Bone marrow (tissue), 2 donors: ENCODE results near the gene MAP3K12.
"Not testable (repeated sequence)": the region's sequence is repeated elsewhere in the genome, so short reads cannot be mapped to it uniquely, and the experiment has no call there.

Experiments
- DNase-seq, 2 donors: peaks; one replicate each; lab custom pipeline; 2025; lab: John Stamatoyannopoulos, UW

Gene MAP3K12

DNA sequence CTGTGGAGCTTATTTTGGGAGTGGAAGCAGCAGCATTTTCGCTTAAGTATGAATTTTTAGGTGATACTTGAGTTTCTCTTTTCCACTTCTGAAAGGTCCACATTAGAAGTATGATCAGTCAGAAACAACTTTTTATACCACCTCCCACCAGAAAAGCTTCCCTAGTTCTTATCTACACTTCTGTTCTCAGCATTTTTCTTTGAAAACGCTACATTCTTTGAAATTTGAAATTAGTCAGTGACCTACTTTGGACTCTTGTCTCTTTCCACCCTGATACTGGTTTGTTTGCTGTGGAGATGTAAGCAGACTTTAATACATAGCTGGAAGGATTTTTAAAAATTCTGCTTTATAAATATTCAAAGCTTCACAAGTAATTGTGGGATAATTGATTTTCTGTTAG lies 25.2 kb downstream of the MAP3K12 start:
- DNase-seq = no peak

DNA sequence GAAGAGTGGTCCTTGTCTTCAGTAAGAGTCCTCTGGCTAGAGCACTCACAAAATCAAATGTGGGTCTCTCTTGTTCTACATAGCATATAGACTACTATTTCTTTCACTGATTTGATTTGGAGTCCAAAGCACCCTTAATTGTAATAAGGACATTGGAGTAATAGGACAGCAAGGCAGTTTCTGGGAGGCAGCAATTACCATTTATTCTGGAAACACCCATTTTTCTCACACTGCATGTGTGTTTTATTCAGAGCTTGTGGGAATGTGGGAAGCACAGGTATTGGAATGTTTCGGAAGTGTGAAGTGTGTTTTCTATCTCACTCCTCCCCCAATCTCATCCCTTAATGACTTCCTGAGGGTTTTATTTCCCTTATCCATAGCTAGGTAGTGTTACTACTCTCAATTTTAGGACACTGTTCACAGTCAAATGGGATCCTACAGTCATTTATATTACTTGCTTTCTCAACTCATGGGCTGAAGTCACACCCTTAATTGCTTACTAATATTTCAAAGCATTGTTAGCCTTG lies 27.1 kb downstream of the MAP3K12 start:
- DNase-seq = no peak

- no peak for DNase-seq
These were observed 31.0 kb downstream of the MAP3K12 start for GRCh38 chr12:53468282-53468681.

DNA sequence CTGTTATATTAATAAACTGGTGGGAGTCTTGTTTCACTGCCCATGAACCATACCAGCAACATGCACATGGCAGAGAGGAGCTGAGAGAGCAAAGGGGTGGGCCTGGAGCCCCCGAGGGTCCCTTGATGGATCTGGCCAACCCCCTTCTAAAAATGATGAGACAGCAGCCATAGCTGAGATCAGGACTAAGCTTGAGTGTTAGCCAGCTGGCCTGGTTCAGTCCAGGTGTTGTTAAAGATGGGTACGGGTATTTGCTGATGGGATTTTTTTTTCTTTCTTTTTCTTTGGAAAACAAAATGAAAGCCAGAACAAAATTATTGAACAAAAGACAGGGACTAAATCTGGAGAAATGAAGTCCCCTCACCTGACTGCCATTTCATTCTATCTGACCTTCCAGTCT lies 31.4 kb downstream of the MAP3K12 start:
- DNase-seq = no peak

DNA sequence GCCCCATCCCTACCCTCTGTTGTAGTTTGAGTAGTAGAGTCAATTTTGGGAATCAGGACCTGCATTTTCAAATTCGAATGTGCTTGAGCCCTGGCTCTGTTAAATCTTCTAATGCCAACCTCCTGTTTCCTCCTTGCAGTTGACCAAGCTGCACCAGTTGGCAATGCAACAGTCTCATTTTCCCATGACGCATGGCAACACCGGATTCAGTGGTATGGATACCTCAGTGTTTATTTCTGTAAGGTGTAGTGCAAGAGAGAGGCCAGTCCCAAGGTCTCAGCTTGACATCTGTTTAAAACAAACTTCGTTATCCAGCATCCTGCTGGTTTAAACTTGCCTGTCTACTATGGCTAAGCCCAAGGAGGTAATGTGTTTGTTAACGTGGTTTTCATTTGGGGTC lies 32.2 kb downstream of the MAP3K12 start:
- no peak for DNase-seq

GRCh38 chr12:53466640-53467039 lies 32.6 kb downstream of the MAP3K12 start:
- DNase-seq = no peak

DNA sequence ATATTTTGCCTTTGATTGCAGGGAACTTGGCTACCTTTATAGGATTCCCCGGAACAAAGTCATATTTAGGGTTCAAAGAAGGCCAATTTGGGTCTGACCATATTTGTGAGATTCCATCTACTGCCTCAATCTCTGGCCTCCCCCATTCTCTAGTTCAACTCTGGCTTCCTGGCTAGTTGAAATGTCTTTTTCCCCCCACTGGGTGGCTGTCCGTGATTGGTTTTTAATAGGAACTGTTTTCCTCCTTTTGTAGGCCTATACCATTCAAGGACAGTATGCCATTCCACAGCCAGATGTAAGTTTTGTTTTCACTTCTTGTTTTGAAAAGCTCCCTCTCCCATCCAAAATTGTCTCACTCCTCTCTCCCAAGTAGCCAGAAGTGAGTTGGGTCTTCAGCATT lies 33.6 kb downstream of the MAP3K12 start:
- no peak for DNase-seq

DNA sequence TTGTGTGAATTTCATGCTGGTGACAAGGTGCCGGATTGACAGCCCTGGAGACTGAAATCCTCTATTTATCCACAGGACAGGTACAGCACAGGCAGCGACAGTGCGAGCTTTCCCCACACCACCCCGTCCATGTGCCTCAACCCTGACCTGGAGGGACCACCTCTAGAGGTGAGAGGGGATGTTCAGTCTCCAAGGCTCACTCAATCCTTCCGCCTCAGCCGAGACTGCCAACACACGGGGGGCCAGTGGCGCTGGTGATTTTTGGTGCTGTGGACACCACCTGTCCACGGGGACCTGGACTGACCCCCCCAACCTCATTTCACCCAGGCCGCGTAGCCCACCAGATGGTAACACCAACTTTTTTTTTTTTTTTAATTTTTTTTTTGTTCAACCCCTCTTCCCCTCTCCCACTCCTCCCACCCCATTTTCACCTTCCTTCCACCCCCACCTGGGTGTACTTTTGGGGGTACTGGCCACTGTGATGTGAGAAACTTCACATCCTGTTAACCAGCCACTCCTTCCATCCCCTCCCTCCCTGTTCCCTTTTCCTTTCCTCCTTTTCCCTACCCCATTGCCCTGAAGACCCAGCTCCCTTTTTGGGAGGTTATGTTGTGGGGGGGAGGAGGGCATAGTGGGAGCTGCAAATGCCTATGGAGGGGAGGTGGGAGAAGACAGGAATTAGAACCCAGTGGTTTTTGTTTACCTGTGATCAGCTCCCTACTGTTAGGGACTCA lies 34.4 kb downstream of the MAP3K12 start:
- DNase-seq = no peak

GRCh38 chr12:53463802-53464560 lies 35.3 kb downstream of the MAP3K12 start:
- no peak for DNase-seq

DNA sequence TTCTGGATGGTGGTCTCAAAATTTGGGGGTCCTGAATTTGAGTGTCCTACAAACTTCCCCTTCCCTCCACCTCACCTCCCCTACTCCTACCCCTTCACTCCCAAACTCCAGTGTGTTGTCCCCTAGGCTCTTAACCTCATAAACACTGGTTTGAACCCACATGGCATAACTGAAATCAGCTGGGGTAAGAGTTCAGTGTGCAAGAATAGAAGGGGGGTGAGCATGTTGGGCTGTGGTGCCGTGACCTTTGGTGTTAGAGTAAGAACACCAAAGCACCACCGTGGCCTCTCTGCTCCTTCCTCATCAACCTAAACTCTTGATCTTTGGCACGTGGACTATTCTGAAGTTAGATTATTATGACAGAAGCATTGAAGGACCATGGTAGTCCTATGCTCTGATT lies 36.3 kb downstream of the MAP3K12 start:
- DNase-seq = no peak

- no peak for DNase-seq
These were observed 37.7 kb downstream of the MAP3K12 start for GRCh38 chr12:53461591-53461990.

- DNase-seq = no peak
These were observed 38.2 kb downstream of the MAP3K12 start for GRCh38 chr12:53461059-53461458.

DNA sequence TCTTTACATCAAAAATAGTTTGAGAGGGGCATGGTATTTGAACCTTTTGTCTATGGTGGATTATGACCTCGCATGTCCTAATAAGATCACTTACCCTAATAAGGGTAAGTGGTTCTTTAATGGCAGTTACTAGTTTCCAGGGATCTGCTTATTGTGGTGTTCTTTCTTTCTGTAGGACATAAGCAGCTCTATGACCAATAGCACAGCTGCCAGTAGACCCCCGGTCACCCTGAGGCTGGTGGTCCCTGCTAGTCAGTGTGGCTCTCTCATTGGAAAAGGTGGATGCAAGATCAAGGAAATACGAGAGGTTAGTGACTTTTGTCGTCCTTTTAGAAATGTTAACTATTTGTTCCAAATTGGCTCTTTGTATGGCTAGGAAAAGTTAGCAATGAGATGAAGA lies 40.2 kb downstream of the MAP3K12 start:
- DNase-seq = no peak

GRCh38 chr12:53456654-53457366 lies 42.4 kb downstream of the MAP3K12 start:
- DNase-seq = no peak

DNA sequence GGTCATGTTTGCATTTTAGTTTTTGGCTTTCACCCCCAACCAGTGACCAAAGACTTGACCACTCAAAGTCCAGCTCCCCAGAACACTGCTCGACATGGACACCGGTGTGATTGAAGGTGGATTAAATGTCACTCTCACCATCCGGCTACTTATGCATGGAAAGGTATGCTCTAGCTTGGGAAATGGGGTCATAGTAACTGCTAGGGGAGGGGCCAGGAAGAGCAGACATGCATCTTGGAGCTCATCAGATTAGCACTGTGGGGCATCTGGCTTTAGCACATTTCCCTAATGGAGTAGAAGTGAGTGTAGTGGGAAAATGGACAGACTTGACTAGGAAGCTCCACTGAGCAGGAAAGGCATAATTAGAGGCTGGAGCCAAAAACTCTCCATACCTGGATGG lies 44.6 kb downstream of the MAP3K12 start:
- DNase-seq = no peak

GRCh38 chr12:53453953-53454640 lies 45.2 kb downstream of the MAP3K12 start:
- DNase-seq = no peak

DNA sequence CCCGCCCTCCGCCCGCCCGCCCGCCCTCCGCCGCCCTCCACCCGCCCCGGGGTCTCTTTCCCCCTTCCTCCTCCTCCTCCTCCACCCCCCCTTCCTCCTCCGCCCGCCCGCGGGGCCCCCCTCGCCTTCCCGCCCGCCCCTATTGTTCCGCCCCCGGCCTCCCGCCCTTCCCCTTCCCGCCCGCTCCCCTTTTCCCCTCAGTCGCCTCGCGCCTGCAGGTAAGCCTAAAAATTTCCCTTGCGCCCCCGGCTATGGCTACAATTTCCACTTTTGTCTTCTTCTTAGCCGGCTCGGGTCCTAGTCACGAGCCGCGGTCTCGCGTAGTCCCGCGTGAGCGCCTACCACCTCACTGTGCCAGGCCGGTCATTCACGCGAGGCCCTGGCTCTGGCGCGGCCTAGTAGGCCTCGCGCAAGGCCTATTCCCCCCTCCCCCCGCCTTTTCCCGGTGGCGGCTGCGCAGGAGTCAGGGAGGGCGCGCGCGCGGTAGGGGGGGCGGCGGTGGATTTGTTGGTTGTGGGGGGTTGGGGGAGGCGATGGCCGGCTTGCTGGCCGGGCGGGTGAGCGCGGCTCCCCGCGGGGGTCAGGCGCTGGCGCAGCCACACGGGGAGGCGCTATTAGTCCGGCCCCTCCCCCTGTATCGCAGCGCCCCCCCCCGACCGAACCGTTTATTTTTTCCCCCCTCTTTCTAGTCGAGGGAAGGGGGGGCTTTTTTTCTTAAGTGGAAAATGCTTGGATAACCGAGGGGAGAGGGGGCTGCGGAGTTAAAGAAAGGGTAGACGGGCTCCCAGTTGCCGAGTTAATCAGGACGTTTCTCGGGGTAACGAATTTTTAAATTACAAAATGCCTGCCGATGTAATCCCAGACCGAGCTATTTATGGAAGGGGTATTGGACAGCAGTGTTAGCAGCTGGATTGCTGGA lies 46.8 kb downstream of the MAP3K12 start:
- peak; percentile 47 to 94 for DNase-seq

- peak; percentile 84 to 99 for DNase-seq
These were observed 47.5 kb downstream of the MAP3K12 start, which contains the start of gene PCBP2 for GRCh38 chr12:53451661-53452158. Gene PCBP2, plus strand, starts transcription at chr12:53452102. Its CDS starts 2,699 bp downstream, at chr12:53454801.

DNA sequence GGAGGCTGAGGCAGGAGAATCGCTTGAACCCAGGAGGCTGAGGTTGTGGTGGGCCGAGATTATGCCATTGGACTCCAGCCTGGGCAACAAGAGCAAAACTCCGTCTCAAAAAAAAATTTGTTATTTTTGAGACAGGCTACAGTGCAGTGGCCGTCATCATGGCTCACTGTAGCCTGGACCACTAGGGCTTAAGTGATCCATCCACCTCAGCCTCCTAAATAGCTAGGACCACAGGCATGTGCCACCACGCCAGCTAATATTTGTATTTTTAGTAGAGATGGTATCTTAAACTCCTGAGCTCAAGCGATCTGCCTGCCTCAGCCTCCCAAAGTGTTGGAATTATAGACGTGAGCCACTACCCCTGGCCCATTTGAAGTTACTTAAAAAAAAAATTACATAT lies 48.3 kb downstream of the MAP3K12 start:
- no peak for DNase-seq

DNA sequence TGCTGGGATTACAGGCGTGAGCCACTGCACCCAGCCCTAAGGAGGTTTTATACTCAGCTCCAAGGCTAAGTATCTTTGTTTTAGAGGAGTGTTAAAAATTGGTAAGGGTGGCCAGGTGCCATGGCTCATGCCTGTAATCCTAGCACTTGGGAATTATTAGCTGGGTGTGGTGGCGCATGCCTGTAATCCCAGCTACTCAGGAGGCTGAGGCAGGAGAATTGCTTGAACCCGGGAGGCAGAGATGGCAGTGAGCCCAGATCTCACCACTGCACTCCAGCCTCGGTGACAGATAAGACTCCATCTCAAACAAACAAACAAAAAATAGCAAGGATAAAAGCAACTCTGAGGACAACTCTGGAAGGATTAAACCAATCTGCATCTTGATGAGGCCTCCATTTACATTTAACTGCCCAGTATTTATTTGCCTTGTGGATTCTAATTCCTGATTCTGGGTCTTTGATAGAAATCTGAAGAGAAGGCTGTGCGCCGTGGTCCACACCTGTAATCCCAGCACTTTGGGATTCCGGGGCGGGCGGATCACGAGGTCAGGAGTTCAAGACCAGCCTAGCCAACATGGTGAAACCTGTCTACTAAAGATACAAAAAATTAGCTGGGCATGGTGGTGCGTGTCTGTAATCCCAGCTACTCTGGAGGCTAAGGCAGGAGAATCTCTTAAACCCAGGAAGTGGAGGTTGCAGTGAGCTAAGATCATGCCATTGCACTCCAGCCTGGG lies 54.5 kb downstream of the MAP3K12 start:
- DNase-seq = not testable (repeated sequence)
